GM21529 (cell line): ENCODE results near the gene ZBTB16.

Source experiments
- ATAC-seq: cut with Tn5 transposase; IDR thresholded peaks from one replicate; pipeline ENCODE4 v1.9.1; 2021; ENCODE audit not compliant: unreplicated experiment

Gene ZBTB16

DNA sequence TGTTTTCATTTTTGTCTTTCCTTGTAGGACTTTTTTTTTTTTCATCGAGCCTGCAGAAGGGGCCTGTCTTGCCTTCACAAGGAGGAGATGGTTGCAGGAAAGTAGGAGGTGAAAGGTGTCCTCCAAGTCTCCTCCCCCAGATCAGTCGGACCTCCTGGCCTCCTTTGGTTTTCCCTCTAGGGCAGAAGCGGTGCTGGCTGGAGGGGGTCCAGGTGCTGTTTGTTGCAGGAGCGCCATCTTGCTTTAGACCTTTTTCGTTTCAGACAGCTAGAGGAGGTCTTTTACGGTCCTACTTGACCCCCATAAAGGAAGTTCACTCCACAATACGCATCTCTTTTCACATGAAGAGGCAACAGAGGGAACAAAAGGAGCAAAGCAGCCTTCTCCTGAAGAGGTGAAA lies 66.0 kb downstream of the ZBTB16 start:
- ATAC-seq, result no peak

GRCh38 chr11:114125959-114126358 lies 66.4 kb downstream of the ZBTB16 start:
- ATAC-seq, result no peak

DNA sequence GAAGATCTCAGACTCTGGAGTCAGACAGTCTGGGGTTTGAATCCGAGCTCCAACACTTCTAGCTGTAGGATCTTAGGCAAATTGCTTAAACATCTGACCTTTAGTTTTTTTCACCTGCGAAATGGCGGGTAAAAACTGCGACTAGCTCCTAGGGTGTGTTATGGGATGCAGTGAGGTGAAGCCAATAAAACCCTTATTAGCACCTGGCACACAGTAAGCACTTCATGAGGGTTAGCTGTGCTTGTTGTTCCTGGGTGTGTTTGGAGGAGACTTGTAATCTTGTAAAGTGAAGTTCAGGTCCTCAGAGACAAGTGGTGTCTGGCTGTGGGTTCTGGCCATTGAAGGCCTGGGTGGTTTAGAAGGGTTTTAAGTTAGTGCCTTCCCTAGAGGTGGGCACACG lies 68.9 kb downstream of the ZBTB16 start:
- ATAC-seq, result no peak

GRCh38 chr11:114129142-114129541 lies 69.6 kb downstream of the ZBTB16 start:
- ATAC-seq, result no peak

DNA sequence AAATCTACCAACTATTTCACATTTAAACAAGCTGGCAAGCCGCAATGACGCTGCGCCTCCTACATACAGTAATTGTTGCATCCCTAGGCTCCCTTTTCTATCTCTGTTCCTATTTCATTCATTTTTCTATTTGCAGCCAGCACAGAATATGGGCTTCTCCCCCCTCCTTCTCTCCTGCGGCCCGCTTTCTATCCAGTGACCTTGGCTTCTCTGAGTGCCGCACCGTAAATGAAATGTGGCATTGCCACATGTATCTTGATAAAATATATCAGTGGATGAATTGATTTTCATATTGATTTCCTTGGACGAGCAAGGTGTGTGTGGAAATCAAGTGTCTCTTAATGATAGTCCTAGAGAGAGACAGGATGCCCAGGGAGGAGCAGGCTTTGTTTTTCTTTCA lies 70.2 kb downstream of the ZBTB16 start:
- no peak for ATAC-seq

DNA sequence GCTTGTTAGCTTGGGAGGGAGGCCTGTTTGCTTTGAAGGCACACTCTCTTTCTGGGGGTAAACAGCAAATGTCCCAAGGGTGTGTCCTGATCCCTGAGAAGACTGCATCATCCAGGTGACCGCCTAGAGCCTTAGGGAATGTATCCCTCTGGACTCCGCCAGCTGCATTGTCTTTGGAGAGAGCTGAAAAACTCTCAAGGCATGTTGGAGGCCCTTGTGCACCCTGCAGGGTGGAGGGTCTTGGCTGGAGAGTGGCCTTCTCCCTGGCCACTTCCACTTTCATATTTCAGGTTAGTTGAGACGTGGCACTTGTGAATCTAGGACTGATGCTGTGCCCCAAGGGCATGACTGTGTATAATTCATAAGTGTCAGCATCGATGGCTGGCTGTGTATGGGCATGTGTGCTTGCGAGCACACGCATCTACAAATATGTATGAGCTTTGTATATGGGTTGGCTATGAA lies 70.6 kb downstream of the ZBTB16 start:
- no peak for ATAC-seq

- ATAC-seq, result no peak
These were observed 71.2 kb downstream of the ZBTB16 start for GRCh38 chr11:114130629-114131277.

- ATAC-seq, result no peak
These were observed 72.0 kb downstream of the ZBTB16 start for GRCh38 chr11:114131461-114131864.

- no peak for ATAC-seq
These were observed 72.9 kb downstream of the ZBTB16 start for GRCh38 chr11:114132417-114132816.

- ATAC-seq, result no peak
These were observed 73.5 kb downstream of the ZBTB16 start for GRCh38 chr11:114132944-114133394.

DNA sequence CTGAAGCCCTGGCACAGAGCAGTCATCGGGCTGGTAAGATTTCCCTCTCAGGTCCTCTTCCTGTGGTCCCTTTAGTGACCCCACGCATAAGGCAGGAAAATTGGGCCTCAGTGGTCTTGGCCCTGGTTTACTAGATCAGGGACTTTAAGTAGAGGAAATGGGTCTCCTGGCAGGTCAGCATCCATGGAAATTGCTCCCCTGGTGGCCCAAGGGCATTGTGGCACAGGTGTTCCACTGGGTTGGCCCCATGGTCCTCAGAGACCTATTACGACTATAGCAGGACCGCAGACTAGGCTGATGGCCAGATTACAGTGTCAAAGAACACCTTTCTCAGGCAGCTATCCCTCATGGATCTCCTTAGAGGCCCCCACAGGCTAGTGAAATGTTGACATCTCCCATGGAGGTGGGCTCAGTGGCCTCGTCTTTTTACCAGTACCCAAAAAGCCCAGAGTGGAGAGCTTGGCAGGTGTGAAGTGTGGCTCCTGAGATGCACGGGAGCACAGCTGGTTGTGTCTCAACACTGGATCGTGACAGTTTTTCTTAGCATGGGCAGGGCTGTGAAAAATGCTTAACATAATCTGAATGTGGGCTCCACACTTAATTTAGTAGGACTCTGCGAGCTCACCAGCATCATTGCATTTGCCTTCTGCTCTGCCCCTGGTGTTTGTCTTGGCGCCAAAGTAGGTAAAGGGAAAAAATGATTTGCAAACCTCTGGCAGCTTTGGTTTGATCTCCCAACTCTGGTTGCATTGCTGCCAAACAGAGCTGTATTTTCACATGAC lies 74.2 kb downstream of the ZBTB16 start:
- no peak for ATAC-seq

GRCh38 chr11:114134870-114135269 lies 75.4 kb downstream of the ZBTB16 start:
- ATAC-seq, result no peak

DNA sequence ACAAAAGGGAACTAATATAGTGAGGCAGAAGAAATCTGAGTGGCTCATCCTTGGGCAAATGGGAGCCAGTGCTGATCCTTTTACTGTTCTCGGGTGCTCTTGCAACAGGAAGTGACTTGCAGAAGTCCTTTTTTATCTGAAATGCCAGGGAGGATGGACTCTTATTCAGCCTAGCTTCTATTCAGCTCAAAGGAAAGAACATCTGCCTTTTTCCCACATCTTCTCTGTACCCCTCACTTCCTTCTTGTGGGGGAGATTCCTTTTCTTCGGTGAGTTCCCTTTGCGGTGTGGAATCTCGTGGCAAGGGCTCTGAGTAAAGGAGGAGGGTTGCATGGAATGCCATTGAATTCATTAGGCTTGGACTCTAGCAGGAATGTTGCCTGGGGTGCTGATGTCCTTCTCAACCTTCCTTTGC lies 76.2 kb downstream of the ZBTB16 start:
- ATAC-seq, result no peak

DNA sequence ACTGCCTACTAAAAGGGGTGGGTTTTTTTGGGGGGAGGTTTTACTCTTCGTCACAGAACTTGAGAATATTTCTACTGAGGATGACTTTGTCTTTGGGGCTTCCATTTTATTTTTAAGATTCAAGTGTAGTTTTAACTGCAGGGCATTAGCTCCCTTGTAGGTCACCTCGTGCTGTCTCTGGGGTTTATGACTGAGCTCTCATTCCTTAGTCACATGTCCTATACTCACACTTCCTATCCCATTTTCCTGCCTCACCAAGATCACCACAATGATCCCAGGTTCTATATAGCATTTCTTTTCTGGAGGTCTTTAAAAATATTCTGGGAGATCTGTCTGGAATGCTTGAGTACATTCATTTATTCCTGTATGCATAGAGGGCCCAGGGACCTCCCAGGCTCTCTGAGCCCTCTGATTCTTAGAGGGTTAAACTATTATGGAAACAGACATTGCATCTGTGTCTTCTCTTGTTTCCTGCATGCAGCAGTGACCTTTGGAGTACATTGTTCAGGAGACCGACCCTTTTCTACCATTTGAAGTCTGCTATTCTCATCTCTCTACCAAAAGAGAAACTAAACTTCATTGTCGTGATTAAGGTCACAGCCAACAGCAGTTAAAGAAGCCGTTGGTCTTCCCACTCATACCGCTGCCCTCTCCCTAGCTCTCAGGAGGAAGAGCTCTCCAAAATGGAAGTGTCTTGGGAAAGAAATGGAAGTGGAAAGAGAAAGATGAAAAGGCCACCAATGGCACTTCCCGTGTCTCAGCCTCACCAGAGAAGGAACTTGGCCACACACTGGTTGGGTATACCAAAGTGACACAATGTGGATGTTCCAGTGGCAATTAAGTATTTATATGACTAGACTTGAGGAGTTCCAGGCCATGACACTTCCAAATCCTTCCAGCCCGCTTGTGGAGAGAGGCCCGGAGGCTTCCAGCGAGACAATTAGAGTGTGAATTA lies 77.5 kb downstream of the ZBTB16 start:
- no peak for ATAC-seq

- no peak for ATAC-seq
These were observed 78.3 kb downstream of the ZBTB16 start for GRCh38 chr11:114137838-114138237.

DNA sequence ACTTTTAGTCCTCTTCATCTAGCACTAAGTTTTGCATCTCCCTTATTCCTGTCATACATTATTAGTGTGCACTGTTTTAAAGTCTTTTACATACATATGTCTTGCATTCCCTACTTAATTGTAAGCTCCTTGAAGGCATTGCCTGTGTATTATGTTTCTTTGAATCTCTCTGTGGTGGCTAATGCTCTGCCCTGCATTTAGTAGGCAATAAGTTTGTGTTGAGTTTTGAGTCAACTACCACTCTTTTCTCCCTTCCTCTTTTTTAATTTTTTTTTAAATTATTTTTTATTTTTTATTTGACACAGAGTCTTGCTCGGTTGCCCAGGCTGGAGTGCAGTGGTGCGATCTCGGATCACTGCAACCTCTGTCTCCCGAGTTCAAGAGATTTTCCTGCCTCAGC lies 78.9 kb downstream of the ZBTB16 start:
- ATAC-seq, result no peak

DNA sequence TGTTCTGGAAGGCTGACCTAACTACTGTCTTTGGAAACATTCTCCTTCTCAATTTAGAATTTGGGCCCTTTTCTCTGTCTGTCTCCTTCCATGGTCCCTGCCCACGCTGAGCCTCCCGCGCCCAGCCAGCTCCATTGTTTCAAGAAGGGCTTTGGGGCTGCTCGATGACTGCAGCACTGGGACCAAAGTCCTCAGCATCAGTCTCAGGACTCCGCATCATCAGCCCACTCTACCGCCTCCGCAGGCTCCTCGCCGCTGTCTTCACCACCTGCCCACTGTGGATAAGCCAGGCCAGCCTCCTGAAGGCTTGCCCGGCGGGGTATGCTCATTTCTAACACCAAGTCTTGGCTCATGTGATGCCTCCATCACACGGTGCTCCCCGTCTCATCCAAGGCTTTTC lies 81.3 kb downstream of the ZBTB16 start:
- no peak for ATAC-seq

- ATAC-seq, result no peak
These were observed 82.5 kb downstream of the ZBTB16 start for GRCh38 chr11:114141863-114142580.

DNA sequence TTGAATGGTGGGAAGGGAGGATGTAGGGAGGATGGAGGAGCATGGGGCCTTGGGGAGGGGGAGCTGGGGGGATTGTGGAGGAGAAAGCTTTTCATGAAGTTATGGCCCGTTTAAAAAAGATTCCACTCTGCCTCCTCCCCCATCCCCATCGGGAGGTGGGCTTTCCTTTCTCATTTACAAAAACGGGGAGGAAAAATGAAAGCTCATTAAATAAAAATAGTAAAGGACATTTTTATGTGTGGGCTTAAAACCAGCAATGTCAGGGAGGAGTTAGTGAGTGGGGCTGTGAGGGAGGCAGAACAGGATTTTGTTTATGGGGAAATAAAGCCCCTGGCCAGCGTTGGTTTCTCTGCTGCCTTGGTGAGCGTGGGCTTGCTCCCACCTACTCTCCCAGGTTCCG lies 83.2 kb downstream of the ZBTB16 start:
- no peak for ATAC-seq

- ATAC-seq, result no peak
These were observed 85.8 kb downstream of the ZBTB16 start for GRCh38 chr11:114145166-114145775.
